Hematopoietic multipotent progenitor cell treated with erythropoietin and hydrocortisone succinate and interleukin-3 and kit ligand, for 4 days (in vitro differentiated cells): ENCODE data around the gene MARCHF4.
A peak's percentile ranks its signal among the peaks of the same experiment; 100 is the strongest.

Source experiments
- DNase-seq: peaks from one replicate; pipeline ENCODE4 v3.0.0-alpha.2; 2015

The MARCHF4 gene

GRCh38 chr2:216348756-216349308, 23.5 kb downstream of the MARCHF4 start:
- DNase-seq, result peak; percentile 21

DNA sequence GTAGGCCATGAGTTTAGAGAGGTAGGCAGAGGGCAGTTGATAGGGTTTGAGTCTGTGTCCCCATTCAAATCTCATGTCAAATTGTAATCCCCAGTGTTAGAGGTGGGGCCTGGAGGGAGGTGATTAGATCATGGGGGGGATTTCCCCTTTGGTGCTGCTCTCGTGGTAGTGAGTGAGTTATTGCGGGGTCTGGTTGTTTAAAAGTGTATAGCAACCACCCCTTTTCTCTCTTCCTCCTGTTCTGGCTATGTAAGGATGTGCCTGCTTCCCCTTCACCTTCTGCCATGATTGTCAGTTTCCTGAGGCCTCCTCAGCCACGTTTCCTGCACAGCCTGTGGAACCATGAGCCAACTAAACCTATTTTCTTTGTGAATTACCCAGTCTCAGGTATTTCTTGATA, 25.5 kb downstream of the MARCHF4 start:
- peak; percentile 46 for DNase-seq

GRCh38 chr2:216345846-216346245, 26.4 kb downstream of the MARCHF4 start:
- DNase-seq, result peak; percentile 13

DNA sequence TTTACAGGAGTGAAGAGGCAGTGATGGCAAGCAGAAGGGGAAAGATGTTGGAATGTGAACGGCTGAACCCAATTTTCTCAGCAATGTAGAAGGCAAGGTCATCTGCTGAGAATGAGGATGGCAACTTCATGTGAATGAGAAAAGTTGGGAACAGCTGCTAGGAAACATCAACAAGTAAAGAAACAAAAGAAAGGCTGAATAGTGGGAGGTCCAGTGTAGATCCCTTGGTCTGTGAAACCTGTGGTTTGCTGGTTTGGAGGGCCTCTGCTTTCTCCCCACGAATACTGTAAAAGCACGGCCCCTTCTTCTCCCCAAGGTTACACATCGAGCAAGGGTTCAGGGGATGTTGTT, 27.4 kb downstream of the MARCHF4 start:
- DNase-seq, result no peak

DNA sequence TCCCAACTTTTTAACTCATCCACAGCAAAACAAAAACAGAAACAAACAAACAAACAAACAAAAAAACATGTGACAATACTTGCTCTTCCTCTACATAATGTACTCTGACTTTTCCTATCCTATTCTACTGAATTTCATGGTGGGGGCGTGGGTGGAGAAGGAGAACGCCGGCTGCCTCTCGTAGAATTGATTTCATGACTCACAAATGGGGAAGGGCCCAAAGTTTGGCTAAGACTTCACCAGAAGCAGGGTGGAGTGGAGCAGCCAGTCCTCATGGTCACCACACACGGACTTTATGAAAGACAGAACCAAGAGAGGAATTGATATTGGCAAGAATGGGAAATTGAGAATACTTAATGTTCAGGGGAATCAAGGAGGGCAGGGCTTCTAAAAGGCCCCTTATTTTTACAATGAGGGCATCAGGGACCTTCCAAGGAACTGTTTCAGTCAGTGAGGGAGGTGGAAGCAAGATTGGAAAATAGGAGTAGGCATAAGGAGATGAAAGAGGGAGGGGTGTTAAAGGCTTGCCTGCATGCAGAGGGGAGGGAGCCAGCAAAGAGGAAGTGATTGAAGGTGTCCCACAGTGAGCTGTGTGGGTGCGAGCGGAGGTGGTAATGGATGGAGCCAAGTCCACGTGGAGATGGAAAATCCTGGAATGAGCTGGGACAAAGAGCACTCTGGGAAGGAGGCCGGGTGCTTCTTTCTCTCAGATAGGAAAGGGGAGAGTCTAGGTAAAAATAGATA, 27.9 kb downstream of the MARCHF4 start:
- DNase-seq, result no peak

DNA sequence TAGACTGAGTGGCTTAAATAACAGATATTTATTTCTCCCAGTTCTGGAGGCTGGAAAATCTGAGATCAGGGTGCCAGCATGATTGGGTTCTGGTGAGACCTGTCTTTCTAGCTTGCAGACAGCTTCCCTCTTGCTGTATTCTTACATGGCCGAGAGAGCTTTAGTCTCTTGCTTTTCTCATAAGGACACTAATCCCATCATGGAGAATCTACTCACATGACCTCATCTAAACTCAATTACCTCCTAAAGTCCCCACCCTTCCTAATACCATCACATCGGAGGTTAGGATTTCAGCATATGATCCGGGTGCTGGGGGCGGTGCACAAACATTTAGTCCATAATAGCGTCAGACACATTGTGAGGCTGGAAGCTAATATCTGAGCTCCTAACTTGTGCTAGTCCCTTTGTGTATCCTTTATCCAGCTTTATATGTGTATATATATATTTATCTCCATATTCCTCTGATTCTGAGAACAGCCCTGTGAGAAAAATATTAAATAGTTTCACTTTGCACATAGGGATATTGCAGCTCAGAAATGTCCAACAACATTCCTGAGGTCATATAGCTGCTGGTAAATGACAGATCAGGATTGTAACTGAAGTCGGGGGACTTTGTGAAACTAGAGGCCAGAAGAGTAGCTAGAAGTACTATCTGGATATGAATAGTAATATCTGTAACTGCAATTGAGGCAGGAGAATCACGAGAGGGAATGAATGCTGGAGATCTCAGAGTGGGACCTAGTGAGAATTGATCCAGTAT, 28.9 kb downstream of the MARCHF4 start:
- DNase-seq, result no peak

- DNase-seq, result peak; percentile 46
Measured at GRCh38 chr2:216341121-216341520, 31.2 kb downstream of the MARCHF4 start.

DNA sequence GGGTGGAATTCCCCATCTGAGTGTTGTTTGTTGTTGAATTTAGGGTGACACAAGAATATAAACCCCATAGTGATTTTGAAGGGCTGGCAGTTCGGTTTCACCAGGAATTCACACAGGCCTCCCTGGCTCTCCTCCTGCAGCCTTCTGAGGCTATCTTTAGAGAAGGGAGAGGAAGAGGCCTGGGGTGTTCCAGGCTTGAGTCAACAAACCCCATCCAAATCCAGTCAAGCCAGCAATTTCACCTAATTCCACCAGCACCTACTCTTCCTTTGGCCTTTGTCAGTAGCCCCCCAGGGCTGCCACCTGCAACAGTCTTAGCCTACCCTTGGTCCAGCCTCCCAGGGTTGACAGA, 32.0 kb downstream of the MARCHF4 start:
- no peak for DNase-seq

DNA sequence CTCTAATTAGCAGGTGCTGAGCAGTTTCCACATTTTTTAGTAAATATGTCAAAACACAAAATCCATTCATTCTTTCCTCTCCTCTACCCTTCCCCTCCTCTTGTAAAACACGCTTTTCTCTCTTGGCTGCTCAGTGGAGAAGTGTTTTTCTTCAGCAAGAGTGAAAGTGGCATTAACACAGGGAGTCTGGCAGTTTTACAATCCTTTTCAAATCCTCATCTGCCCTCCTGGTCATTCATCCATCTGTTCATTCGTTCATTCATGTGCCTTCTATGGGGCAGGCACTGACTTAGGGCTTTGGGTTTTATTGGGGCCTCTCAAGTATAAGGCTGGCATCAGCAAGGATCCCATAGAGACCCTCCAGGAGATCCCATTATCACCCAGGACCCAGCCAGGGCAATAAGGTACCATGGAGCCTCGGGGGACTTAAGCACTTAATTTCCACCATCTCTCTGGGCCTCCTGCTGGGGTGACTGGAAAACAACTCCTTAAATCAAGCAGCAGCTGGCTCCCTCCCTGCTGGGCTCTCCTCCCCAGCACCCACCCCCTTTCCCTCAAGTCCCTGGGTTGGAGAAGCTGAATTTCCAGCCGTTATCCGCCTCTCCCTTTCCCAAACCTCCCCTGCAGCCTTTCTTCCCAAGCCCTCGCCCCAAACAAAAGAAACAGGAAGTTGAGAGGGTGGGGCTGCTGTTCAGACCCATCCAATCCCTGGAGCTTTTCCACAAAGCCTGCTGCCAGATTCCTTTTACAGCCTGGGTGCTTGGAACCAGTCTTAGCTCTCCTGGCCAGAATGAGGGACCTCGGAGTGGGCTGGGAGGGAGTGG, 32.6 kb downstream of the MARCHF4 start:
- peak; percentile 14 for DNase-seq

- DNase-seq, result no peak
Measured at GRCh38 chr2:216335252-216335651, 37.0 kb downstream of the MARCHF4 start.

GRCh38 chr2:216328347-216328746, 43.9 kb downstream of the MARCHF4 start:
- DNase-seq, result peak; percentile 49

- DNase-seq, result no peak
Measured at GRCh38 chr2:216327447-216327935, 44.8 kb downstream of the MARCHF4 start.
